ENCODE results near the gene PRM1.

The PRM1 gene

GRCh38 chr16:11327277-11328171, 46.4 kb upstream of the PRM1 start:
- no peak for DNase-seq
- TF ChIP-seq CTCF (IDR thresholded peaks at IDR 0.05), result no peak
- Mint-ChIP-seq H3K36me3 (ENCODE audit: low read depth) (no peaks in the 10 kb centered on the region), H3K27me3 (ENCODE audit: low read depth, poor library complexity) (peaks cover 14% of the 10 kb centered on the region), H3K9me3 (peaks cover 6% of the 10 kb centered on the region), H3K4me3 (no peak overlapping the region), H3K4me1 (peaks cover 67% of the 10 kb centered on the region), H3K27ac (no peak overlapping the region)

GRCh38 chr16:11326737-11327276, 45.7 kb upstream of the PRM1 start:
- DNase-seq, result no peak
- TF ChIP-seq CTCF (IDR thresholded peaks at IDR 0.05), result no peak
- H3K27me3 Mint-ChIP-seq (ENCODE audit: low read depth, poor library complexity), result peaks cover 14% of the 10 kb centered on the region
- peaks cover 6% of the 10 kb centered on the region for H3K9me3 Mint-ChIP-seq
- H3K36me3 Mint-ChIP-seq (ENCODE audit: low read depth), result no peaks in the 10 kb centered on the region
- peaks cover 67% of the 10 kb centered on the region for H3K4me1 Mint-ChIP-seq
- no peak overlapping the region for H3K4me3 Mint-ChIP-seq
- H3K27ac Mint-ChIP-seq, result no peak overlapping the region

- no peak for TF ChIP-seq CTCF (IDR thresholded peaks at IDR 0.05)
- H3K4me1 Mint-ChIP-seq, result peaks cover 67% of the 10 kb centered on the region
- peaks cover 14% of the 10 kb centered on the region for H3K27me3 Mint-ChIP-seq (ENCODE audit: low read depth, poor library complexity)
- peaks cover 6% of the 10 kb centered on the region for H3K9me3 Mint-ChIP-seq
- H3K27ac Mint-ChIP-seq, result peak overlapping the region; percentile 51
- no peak overlapping the region for H3K4me3 Mint-ChIP-seq
- DNase-seq, result no peak
- no peaks in the 10 kb centered on the region for H3K36me3 Mint-ChIP-seq (ENCODE audit: low read depth)
Observed at GRCh38 chr16:11326084-11326736, 45.1 kb upstream of the PRM1 start.

GRCh38 chr16:11325404-11326083, 44.4 kb upstream of the PRM1 start:
- H3K27ac Mint-ChIP-seq, result no peak overlapping the region
- no peak for TF ChIP-seq CTCF (IDR thresholded peaks at IDR 0.05)

GRCh38 chr16:11323551-11324336, 42.6 kb upstream of the PRM1 start:
- Mint-ChIP-seq H3K4me3 (no peak overlapping the region), H3K9me3 (peaks cover 6% of the 10 kb centered on the region), H3K4me1 (peaks cover 47% of the 10 kb centered on the region), H3K27me3 (ENCODE audit: low read depth, poor library complexity) (peaks cover 9% of the 10 kb centered on the region), H3K36me3 (ENCODE audit: low read depth) (no peaks in the 10 kb centered on the region), H3K27ac (no peak overlapping the region)
- TF ChIP-seq CTCF (IDR thresholded peaks at IDR 0.05), result no peak
- DNase-seq, result no peak

More at GRCh38 chr16:11325404-11326083, 44.4 kb upstream of the PRM1 start:
- no peaks in the 10 kb centered on the region for H3K36me3 Mint-ChIP-seq (ENCODE audit: low read depth)
- DNase-seq, result no peak
- peaks cover 64% of the 10 kb centered on the region for H3K4me1 Mint-ChIP-seq
- no peak overlapping the region for H3K4me3 Mint-ChIP-seq
- peaks cover 6% of the 10 kb centered on the region for H3K9me3 Mint-ChIP-seq
- peaks cover 13% of the 10 kb centered on the region for H3K27me3 Mint-ChIP-seq (ENCODE audit: low read depth, poor library complexity)
